ENCODE results near the gene ARL16. TPM values are rescaled to one million over a fixed set of nuclear protein-coding genes. Genes with fewer than 3 reads are reported as not detected.

Gene ARL16
- polyA plus RNA-seq, 1 donor from 2014 or later = 156 TPM

GRCh38 chr17:81644976-81645952, 38.3 kb downstream of the ARL16 start:
- Histone ChIP-seq H3K27ac (ENCODE audit: low read length) (no peak overlapping the region), H3F3A (ENCODE audit: insufficient read depth, low read length, poor library complexity, severe bottlenecking) (no peaks in the 10 kb centered on the region), H4K20me1 (ENCODE audit: insufficient read depth) (no peaks in the 10 kb centered on the region), H3K27me3 (ENCODE audit: insufficient read depth, low read depth, low read length) (peaks cover 11% of the 10 kb centered on the region), H3K9me2 (ENCODE audit: insufficient read depth, low read length) (no peaks in the 10 kb centered on the region), H3K9ac (ENCODE audit: low read length) (no peak overlapping the region), H3K4me2 (ENCODE audit: low read length) (no peak overlapping the region), H2AFZ (ENCODE audit: low read depth, low read length) (no peak overlapping the region), H3K9me3 (ENCODE audit: low read length) (peaks cover 7% of the 10 kb centered on the region), H3K4me3 (ENCODE audit: low read length) (no peak overlapping the region), H3K79me2 (replicated peaks; ENCODE audit: insufficient read depth, low read length) (no peaks in the 10 kb centered on the region), H3K36me3 (ENCODE audit: insufficient read depth, low read length) (no peaks in the 10 kb centered on the region)
- TF ChIP-seq MXI1 (conservative IDR thresholded peaks at IDR 0.05; ENCODE audit: poor library complexity, severe bottlenecking) (no peak), EZH2 (IDR thresholded peaks at IDR 0.05; ENCODE audit: borderline replicate concordance, insufficient read depth, low read length, poor library complexity, severe bottlenecking) (no peak), CTCF (IDR thresholded peaks at IDR 0.05; ENCODE audit: poor library complexity, severe bottlenecking) (no peak), EP300 (conservative IDR thresholded peaks at IDR 0.05; ENCODE audit: poor library complexity, severe bottlenecking) (no peak), POLR2AphosphoS5 (IDR thresholded peaks at IDR 0.05) (no peak), TAF1 (IDR thresholded peaks at IDR 0.05; ENCODE audit: low read depth) (no peak), RAD21 (conservative IDR thresholded peaks at IDR 0.05) (no peak), SMC3 (conservative IDR thresholded peaks at IDR 0.05; ENCODE audit: poor library complexity) (no peak)
- TF ChIP-seq, protein P1, sequence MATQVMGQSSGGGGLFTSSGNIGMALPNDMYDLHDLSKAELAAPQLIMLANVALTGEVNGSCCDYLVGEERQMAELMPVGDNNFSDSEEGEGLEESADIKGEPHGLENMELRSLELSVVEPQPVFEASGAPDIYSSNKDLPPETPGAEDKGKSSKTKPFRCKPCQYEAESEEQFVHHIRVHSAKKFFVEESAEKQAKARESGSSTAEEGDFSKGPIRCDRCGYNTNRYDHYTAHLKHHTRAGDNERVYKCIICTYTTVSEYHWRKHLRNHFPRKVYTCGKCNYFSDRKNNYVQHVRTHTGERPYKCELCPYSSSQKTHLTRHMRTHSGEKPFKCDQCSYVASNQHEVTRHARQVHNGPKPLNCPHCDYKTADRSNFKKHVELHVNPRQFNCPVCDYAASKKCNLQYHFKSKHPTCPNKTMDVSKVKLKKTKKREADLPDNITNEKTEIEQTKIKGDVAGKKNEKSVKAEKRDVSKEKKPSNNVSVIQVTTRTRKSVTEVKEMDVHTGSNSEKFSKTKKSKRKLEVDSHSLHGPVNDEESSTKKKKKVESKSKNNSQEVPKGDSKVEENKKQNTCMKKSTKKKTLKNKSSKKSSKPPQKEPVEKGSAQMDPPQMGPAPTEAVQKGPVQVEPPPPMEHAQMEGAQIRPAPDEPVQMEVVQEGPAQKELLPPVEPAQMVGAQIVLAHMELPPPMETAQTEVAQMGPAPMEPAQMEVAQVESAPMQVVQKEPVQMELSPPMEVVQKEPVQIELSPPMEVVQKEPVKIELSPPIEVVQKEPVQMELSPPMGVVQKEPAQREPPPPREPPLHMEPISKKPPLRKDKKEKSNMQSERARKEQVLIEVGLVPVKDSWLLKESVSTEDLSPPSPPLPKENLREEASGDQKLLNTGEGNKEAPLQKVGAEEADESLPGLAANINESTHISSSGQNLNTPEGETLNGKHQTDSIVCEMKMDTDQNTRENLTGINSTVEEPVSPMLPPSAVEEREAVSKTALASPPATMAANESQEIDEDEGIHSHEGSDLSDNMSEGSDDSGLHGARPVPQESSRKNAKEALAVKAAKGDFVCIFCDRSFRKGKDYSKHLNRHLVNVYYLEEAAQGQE (IDR thresholded peaks at IDR 0.05; ENCODE audit: borderline replicate concordance) = no peak

DNA sequence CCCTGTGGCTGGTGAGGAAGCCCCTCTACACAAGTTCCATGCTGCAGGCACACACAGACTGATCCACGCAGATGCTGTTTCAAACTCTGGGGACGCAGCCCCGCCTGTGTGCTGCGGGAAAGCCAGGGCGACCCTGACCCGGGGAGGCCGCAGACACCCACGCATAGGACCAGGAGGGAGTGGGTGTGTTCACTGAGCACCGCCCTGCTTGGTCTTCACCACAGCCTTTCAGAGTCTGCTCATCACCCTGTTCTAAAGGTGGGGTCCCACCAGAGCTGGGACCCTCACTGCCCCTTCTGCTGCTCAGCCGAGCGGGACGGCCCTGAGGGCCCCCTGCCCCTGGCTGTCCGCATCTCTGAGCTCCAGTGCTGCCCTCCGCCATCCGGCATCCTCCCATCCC, 39.1 kb downstream of the ARL16 start:
- Histone ChIP-seq H3K27me3 (ENCODE audit: insufficient read depth, low read depth, low read length) (peaks cover 11% of the 10 kb centered on the region), H3F3A (ENCODE audit: insufficient read depth, low read length, poor library complexity, severe bottlenecking) (no peaks in the 10 kb centered on the region), H3K36me3 (ENCODE audit: insufficient read depth, low read length) (no peaks in the 10 kb centered on the region), H2AFZ (ENCODE audit: low read depth, low read length) (no peak overlapping the region), H3K9ac (ENCODE audit: low read length) (no peak overlapping the region), H3K9me3 (ENCODE audit: low read length) (peaks cover 7% of the 10 kb centered on the region), H3K27ac (ENCODE audit: low read length) (no peak overlapping the region), H3K9me2 (ENCODE audit: insufficient read depth, low read length) (no peaks in the 10 kb centered on the region), H3K4me3 (ENCODE audit: low read length) (no peak overlapping the region), H3K79me2 (replicated peaks; ENCODE audit: insufficient read depth, low read length) (no peaks in the 10 kb centered on the region), H3K4me2 (ENCODE audit: low read length) (no peak overlapping the region), H4K20me1 (ENCODE audit: insufficient read depth) (no peaks in the 10 kb centered on the region)
- TF ChIP-seq CTCF (IDR thresholded peaks at IDR 0.05; ENCODE audit: poor library complexity, severe bottlenecking) (no peak), EP300 (conservative IDR thresholded peaks at IDR 0.05; ENCODE audit: poor library complexity, severe bottlenecking) (no peak), RAD21 (conservative IDR thresholded peaks at IDR 0.05) (no peak), POLR2AphosphoS5 (IDR thresholded peaks at IDR 0.05) (no peak), TAF1 (IDR thresholded peaks at IDR 0.05; ENCODE audit: low read depth) (no peak), EZH2 (IDR thresholded peaks at IDR 0.05; ENCODE audit: borderline replicate concordance, insufficient read depth, low read length, poor library complexity, severe bottlenecking) (no peak), SMC3 (conservative IDR thresholded peaks at IDR 0.05; ENCODE audit: poor library complexity) (no peak), MXI1 (conservative IDR thresholded peaks at IDR 0.05; ENCODE audit: poor library complexity, severe bottlenecking) (no peak)
- TF ChIP-seq, protein P1 (IDR thresholded peaks at IDR 0.05; ENCODE audit: borderline replicate concordance) = no peak

Measured in neural cell (in vitro differentiated cells).